ENCODE results near the gene AGPS. TPM values are rescaled to one million over a fixed set of nuclear protein-coding genes. Genes with fewer than 3 reads are reported as not detected.
"Not testable (repeated sequence)": the region's sequence is repeated elsewhere in the genome, so short reads cannot be mapped to it uniquely, and the experiment has no call there.

AGPS gene
- total RNA-seq, 1 experiment from 2014 or later, result 124 TPM

DNA sequence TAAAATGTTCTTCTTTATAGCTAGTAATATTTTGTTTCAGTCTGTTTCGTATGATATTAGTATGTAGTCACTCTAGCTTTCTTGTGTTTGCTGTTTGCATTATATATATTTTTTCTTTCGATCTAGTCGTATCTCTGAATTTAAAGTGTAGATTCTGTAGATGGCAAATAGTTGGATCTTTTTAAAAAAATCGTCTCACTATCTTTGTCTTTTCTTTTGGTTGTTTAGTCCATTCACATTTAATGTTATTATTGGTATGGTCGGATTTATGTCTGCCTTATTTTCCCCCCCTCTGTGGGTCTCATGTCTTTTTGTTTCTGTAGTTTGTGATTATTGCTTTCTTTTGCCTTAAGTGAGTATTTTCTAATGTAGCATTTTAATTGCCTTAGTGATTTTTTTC is 84.3 kb downstream of the AGPS start:
- DNase-seq (ENCODE audit: low read depth in 1 of 2, low spot score in 2 of 2), result no peak
- peaks cover 4% of the 10 kb centered on the region; the same call in 1 of the 2 replicates for H3K4me1 ChIP-seq (replicated peaks)
- H3K36me3 ChIP-seq, result peaks cover 32% of the 10 kb centered on the region
- no peaks in the 10 kb centered on the region for H3K27me3 ChIP-seq (replicated peaks)
- H3K4me3 ChIP-seq, result no peak overlapping the region
- H3K27ac ChIP-seq, result no peak overlapping the region
- H3K9me3 ChIP-seq (replicated peaks), result no peaks in the 10 kb centered on the region

DNA sequence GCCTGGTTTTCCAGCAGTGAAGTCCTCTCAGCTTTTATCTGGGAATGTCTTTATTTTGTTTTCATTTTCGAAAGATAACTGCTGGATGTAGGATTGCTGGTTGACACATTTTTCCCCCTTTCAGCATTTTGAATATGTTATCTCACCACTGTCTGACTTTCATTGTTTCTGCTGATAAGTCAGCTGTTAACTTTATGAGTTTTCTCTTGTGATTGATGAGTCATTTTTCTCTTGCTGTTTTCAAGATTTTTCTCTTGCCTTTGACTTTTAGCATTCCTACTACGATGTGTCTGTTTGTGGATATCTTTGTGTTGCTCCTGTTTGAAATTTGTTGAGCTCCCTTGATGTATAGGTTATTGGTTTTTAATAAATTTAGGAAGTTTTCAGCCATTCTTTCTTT is 85.5 kb downstream of the AGPS start:
- Histone ChIP-seq H3K36me3 (peaks cover 31% of the 10 kb centered on the region), H3K9me3 (replicated peaks) (no peaks in the 10 kb centered on the region), H3K4me3 (no peak overlapping the region), H3K27me3 (replicated peaks) (no peaks in the 10 kb centered on the region), H3K4me1 (replicated peaks) (peaks cover 4% of the 10 kb centered on the region; the same call in 1 of the 2 replicates), H3K27ac (no peak overlapping the region)
- no peak for DNase-seq (ENCODE audit: low read depth in 1 of 2, low spot score in 2 of 2)

GRCh38 chr2:177478907-177479306 is 86.3 kb downstream of the AGPS start:
- H3K36me3 ChIP-seq, result peaks cover 37% of the 10 kb centered on the region
- H3K27me3 ChIP-seq (replicated peaks), result no peaks in the 10 kb centered on the region
- peaks cover 8% of the 10 kb centered on the region for H3K4me1 ChIP-seq (replicated peaks)
- H3K4me3 ChIP-seq, result no peak overlapping the region
- H3K9me3 ChIP-seq (replicated peaks), result no peaks in the 10 kb centered on the region
- no peak for DNase-seq (ENCODE audit: low read depth in 1 of 2, low spot score in 2 of 2)
- H3K27ac ChIP-seq, result no peak overlapping the region

DNA sequence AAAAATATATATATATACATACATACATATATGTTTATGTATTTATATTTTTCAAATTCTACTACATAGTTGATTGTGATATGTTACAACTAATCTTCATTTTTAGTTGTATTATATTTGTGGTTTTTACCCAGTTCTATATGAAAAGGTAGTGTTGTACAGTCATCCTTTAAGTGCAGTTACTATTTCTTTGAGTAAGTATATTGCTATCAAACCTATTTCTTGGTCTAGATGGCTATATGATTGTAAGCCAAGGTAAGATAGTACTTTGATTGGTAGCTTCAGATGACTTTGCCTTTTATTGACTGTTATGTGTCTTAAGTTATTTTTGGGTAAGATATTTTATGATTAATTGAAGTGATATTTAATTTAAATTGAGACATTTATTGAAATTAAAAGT is 89.6 kb downstream of the AGPS start:
- no peak for DNase-seq (ENCODE audit: low read depth in 1 of 2, low spot score in 2 of 2)
- Histone ChIP-seq H3K27me3 (replicated peaks) (no peaks in the 10 kb centered on the region), H3K27ac (no peak overlapping the region), H3K4me1 (replicated peaks) (peaks cover 4% of the 10 kb centered on the region; the same call in 1 of the 2 replicates), H3K9me3 (replicated peaks) (no peaks in the 10 kb centered on the region), H3K4me3 (no peak overlapping the region), H3K36me3 (peaks cover 39% of the 10 kb centered on the region)

GRCh38 chr2:177483531-177483930 is 91.0 kb downstream of the AGPS start:
- no peaks in the 10 kb centered on the region for H3K27me3 ChIP-seq (replicated peaks)
- DNase-seq (ENCODE audit: low read depth in 1 of 2, low spot score in 2 of 2), result no peak
- peaks cover 4% of the 10 kb centered on the region; the same call in 1 of the 2 replicates for H3K4me1 ChIP-seq (replicated peaks)
- H3K9me3 ChIP-seq (replicated peaks), result no peaks in the 10 kb centered on the region
- H3K4me3 ChIP-seq, result no peak overlapping the region
- H3K27ac ChIP-seq, result no peak overlapping the region
- peaks cover 26% of the 10 kb centered on the region for H3K36me3 ChIP-seq

GRCh38 chr2:177484180-177484795 is 91.7 kb downstream of the AGPS start:
- Histone ChIP-seq H3K27ac (no peak overlapping the region), H3K9me3 (replicated peaks) (no peaks in the 10 kb centered on the region), H3K27me3 (replicated peaks) (no peaks in the 10 kb centered on the region), H3K4me1 (replicated peaks) (peaks cover 4% of the 10 kb centered on the region; the same call in 1 of the 2 replicates), H3K36me3 (peaks cover 20% of the 10 kb centered on the region), H3K4me3 (no peak overlapping the region)
- DNase-seq (ENCODE audit: low read depth in 1 of 2, low spot score in 2 of 2), result no peak

DNA sequence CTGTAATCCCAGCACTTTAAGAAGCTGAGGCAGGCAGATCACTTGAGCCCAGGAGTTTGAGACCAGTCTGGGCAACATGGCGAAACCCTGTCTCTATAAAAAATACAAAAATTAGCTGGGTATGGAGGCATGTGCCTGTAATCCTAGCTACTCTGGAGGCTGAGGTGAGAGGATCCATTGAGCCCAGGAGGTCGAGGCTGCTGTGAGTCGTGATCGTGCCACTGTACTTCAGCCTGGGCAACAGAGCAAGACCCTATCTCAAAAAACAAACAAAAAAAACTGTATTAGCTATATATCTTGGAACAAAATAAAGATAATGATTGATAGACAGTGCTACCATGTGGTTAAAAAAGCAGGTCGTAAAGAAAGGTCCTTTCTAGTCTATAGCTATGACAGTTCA is 93.1 kb downstream of the AGPS start:
- DNase-seq (ENCODE audit: low read depth in 1 of 2, low spot score in 2 of 2); H3K4me3 ChIP-seq; H3K4me1 ChIP-seq (replicated peaks); H3K9me3 ChIP-seq (replicated peaks); H3K27ac ChIP-seq; H3K27me3 ChIP-seq (replicated peaks): not testable (repeated sequence)
- peaks cover 12% of the 10 kb centered on the region for H3K36me3 ChIP-seq

GRCh38 chr2:177489719-177490301 is 97.2 kb downstream of the AGPS start:
- no peak overlapping the region for H3K4me3 ChIP-seq
- H3K9me3 ChIP-seq (replicated peaks), result no peaks in the 10 kb centered on the region
- peaks cover 23% of the 10 kb centered on the region for H3K36me3 ChIP-seq
- H3K4me1 ChIP-seq (replicated peaks), result no peaks in the 10 kb centered on the region
- H3K27me3 ChIP-seq (replicated peaks), result no peaks in the 10 kb centered on the region
- no peak for DNase-seq (ENCODE audit: low read depth in 1 of 2, low spot score in 2 of 2)
- no peak overlapping the region for H3K27ac ChIP-seq

GRCh38 chr2:177495945-177496344 is 103.4 kb downstream of the AGPS start:
- Histone ChIP-seq H3K4me3 (no peak overlapping the region), H3K27ac (no peak overlapping the region), H3K27me3 (replicated peaks) (no peaks in the 10 kb centered on the region), H3K4me1 (replicated peaks) (no peaks in the 10 kb centered on the region), H3K9me3 (replicated peaks) (no peaks in the 10 kb centered on the region), H3K36me3 (peaks cover 30% of the 10 kb centered on the region)
- DNase-seq (ENCODE audit: low read depth in 1 of 2, low spot score in 2 of 2), result no peak

- no peak overlapping the region for H3K27ac ChIP-seq
Observed at GRCh38 chr2:177496921-177497320, 104.3 kb downstream of the AGPS start.

DNA sequence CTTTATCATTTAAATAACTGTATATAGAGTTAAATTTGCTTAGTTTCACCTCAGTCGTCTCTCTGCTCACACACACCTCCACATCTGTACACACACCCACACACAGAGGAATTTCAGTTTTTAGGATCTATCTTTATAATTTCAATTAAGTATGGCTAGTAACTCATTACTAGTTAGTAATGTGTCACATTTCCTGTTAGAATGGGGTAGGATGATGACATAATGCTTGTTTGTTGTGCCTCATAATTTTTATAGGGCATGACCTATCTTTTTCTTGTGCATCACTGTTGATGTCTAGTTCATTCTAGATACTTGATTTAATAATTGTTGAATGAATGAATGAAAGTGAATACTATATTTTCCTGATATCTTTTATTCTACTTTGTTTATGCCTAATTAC is 108.6 kb downstream of the AGPS start:
- Histone ChIP-seq H3K27me3 (replicated peaks) (no peaks in the 10 kb centered on the region), H3K27ac (no peak overlapping the region), H3K9me3 (replicated peaks) (no peaks in the 10 kb centered on the region), H3K36me3 (peaks cover 22% of the 10 kb centered on the region), H3K4me1 (replicated peaks) (no peaks in the 10 kb centered on the region), H3K4me3 (no peak overlapping the region)
- no peak for DNase-seq (ENCODE audit: low read depth in 1 of 2, low spot score in 2 of 2)

More at GRCh38 chr2:177496921-177497320, 104.3 kb downstream of the AGPS start:
- H3K4me3 ChIP-seq, result no peak overlapping the region
- peaks cover 36% of the 10 kb centered on the region for H3K36me3 ChIP-seq
- no peaks in the 10 kb centered on the region for H3K4me1 ChIP-seq (replicated peaks)
- no peaks in the 10 kb centered on the region for H3K27me3 ChIP-seq (replicated peaks)
- DNase-seq (ENCODE audit: low read depth in 1 of 2, low spot score in 2 of 2), result no peak
- H3K9me3 ChIP-seq (replicated peaks), result no peaks in the 10 kb centered on the region

GRCh38 chr2:177506505-177506904 is 113.9 kb downstream of the AGPS start:
- Histone ChIP-seq H3K27ac (no peak overlapping the region), H3K4me1 (replicated peaks) (no peaks in the 10 kb centered on the region), H3K36me3 (peaks cover 35% of the 10 kb centered on the region), H3K4me3 (no peak overlapping the region), H3K9me3 (replicated peaks) (no peaks in the 10 kb centered on the region), H3K27me3 (replicated peaks) (no peaks in the 10 kb centered on the region)
- no peak for DNase-seq (ENCODE audit: low read depth in 1 of 2, low spot score in 2 of 2)

- DNase-seq (ENCODE audit: low read depth in 1 of 2, low spot score in 2 of 2), result no peak
- Histone ChIP-seq H3K4me3 (no peak overlapping the region), H3K9me3 (replicated peaks) (no peaks in the 10 kb centered on the region), H3K27ac (no peak overlapping the region), H3K36me3 (peaks cover 33% of the 10 kb centered on the region), H3K27me3 (replicated peaks) (no peaks in the 10 kb centered on the region), H3K4me1 (replicated peaks) (no peaks in the 10 kb centered on the region)
Observed at GRCh38 chr2:177506998-177507397, 114.4 kb downstream of the AGPS start.

DNA sequence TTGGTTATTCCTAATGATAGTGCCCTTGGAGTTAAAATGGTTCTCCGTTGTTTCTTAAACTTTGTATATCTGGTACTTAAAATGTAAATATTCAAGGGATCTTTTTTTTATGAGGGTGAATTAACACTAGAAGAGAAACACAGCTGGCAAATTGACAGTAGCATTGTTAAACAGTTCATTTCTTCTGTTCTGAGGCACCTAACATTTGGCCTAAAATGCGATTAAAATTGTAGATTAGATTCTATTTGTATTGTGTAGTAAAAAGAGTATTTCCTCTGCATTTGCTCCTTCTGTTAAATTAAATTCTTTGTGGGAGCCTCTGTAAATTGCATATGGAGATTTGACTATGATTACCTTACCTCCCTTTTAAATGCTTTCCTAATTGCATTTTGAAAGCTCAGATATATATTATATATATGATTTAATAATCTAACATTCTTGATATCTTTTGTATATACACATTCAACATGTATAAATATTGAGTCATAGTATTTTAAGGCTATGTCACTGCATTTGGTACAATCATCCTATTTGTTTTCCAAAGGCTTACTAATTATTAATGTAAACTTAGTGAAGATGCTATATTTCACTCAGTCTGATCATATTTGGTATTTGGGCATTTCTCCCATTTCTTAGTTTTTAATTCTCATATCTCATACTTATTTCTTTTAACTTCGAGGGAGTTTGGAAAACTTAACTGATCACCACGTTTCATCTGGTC is 124.4 kb downstream of the AGPS start:
- no peak overlapping the region for H3K27ac ChIP-seq
- no peaks in the 10 kb centered on the region for H3K27me3 ChIP-seq (replicated peaks)
- H3K9me3 ChIP-seq (replicated peaks), result no peaks in the 10 kb centered on the region
- H3K36me3 ChIP-seq, result peaks cover 46% of the 10 kb centered on the region
- H3K4me1 ChIP-seq (replicated peaks), result peaks cover 3% of the 10 kb centered on the region; the same call in 1 of the 2 replicates
- H3K4me3 ChIP-seq, result no peak overlapping the region
- no peak for DNase-seq (ENCODE audit: low read depth in 1 of 2, low spot score in 2 of 2)

All from SJSA1 (cell line).